Epithelial cell of prostate (primary cell): ENCODE results near the gene NEGR1.

Source experiments
- DNase-seq: peaks from one replicate; pipeline ENCODE4 v3.0.0-alpha.2; 2011; ENCODE audit warnings: low read depth, low spot score
- H3K27ac ChIP-seq: fragments of 450-650 bp; 2 replicates; pipeline ENCODE4 v1.5.1; 2017; ENCODE audit warnings: mild to moderate bottlenecking

NEGR1 gene

GRCh38 chr1:71357708-71358107 lies 924.6 kb downstream of the NEGR1 start:
- no peak for DNase-seq
- no peak overlapping the region for H3K27ac ChIP-seq

- H3K27ac ChIP-seq = no peak overlapping the region
- no peak for DNase-seq
Observed at GRCh38 chr1:71351438-71351837, 930.9 kb downstream of the NEGR1 start.

- no peak overlapping the region for H3K27ac ChIP-seq
- DNase-seq = no peak
Observed at GRCh38 chr1:71350805-71351204, 931.5 kb downstream of the NEGR1 start.

GRCh38 chr1:71350330-71350729 lies 932.0 kb downstream of the NEGR1 start:
- no peak for DNase-seq
- H3K27ac ChIP-seq = no peak overlapping the region
